CD4-positive, alpha-beta T cell (primary cell): ENCODE measurements around the gene ZNF628. TPM values are rescaled to one million over a fixed set of nuclear protein-coding genes. Genes with fewer than 3 reads are reported as not detected.

Experiments used
- ATAC-seq: fragments of 200-7000 bp; cut with Tn5 transposase; one replicate; pipeline ENCODE4 v1.10.0; 2022; ENCODE audit warnings: mild to moderate bottlenecking; ENCODE audit not compliant: poor library complexity
- CTCF ChIA-PET: fragments of 350-600 bp; sonication (Branson Sonifier 250); formaldehyde crosslinking; loops from one replicate; lab custom pipeline; 2021; ENCODE audit warnings: antibody characterized with exemption, inconsistent platforms; lab: Charles Lee
- POLR2A ChIA-PET: fragments of 350-600 bp; sonication (Branson Sonifier 250); formaldehyde crosslinking; loops from one replicate; lab custom pipeline; 2021; ENCODE audit warnings: antibody characterized with exemption, inconsistent platforms; lab: Charles Lee
- DNase-seq, 14 experiments: peaks; one replicate each; pipeline ENCODE4 v3.0.0-alpha.2; 2013 to 2020; ENCODE audit warnings: mixed read lengths in 2 of 14
- H3K27ac ChIP-seq, 2 donors: one replicate each; pipeline versions ENCODE4 v1.5.1 to v1.7.0; 2013; ENCODE audit warnings: low read length in 2 of 2, low read depth in 1 of 2, mild to moderate bottlenecking in 1 of 2
- H3K27me3 ChIP-seq, 2 experiments: 1 replicate in 1 of 2; 2 replicates in 1 of 2; pipeline versions ENCODE4 v1.6.1 to v1.7.0; 2013; ENCODE audit warnings: low read length in 2 of 2, control low read depth in 1 of 2, mild to moderate bottlenecking in 1 of 2, moderate library complexity in 1 of 2; ENCODE audit not compliant: insufficient read depth in 2 of 2, control insufficient read depth in 1 of 2
- H3K36me3 ChIP-seq: one replicate; pipeline ENCODE4 v1.6.1; 2013; ENCODE audit warnings: low read length, control low read depth; ENCODE audit not compliant: insufficient read depth
- H3K4me1 ChIP-seq: one replicate; pipeline ENCODE4 v1.6.1; 2013; ENCODE audit warnings: low read length, control low read depth; ENCODE audit not compliant: insufficient read depth
- H3K4me3 ChIP-seq: one replicate; pipeline ENCODE4 v1.5.1; 2013; ENCODE audit warnings: mild to moderate bottlenecking, low read length, moderate library complexity
- H3K9me3 ChIP-seq, 2 experiments: 1 replicate in 1 of 2; 2 replicates in 1 of 2; pipeline versions ENCODE4 v1.6.1 to v1.7.0; 2013; ENCODE audit warnings: low read length in 2 of 2, mild to moderate bottlenecking in 2 of 2, control low read depth in 1 of 2, moderate library complexity in 1 of 2; ENCODE audit not compliant: control insufficient read depth in 1 of 2, insufficient read depth in 1 of 2
- H3K27ac Mint-ChIP-seq: one replicate; pipeline ENCODE4 v1.8.0; 2020; ENCODE audit warnings: mixed read lengths
- H3K27me3 Mint-ChIP-seq: one replicate; pipeline ENCODE4 v1.8.0; 2021; ENCODE audit warnings: mixed read lengths
- H3K36me3 Mint-ChIP-seq: one replicate; pipeline ENCODE4 v1.8.0; 2021; ENCODE audit warnings: low read depth, mixed read lengths
- H3K4me1 Mint-ChIP-seq: one replicate; pipeline ENCODE4 v1.8.0; 2021; ENCODE audit warnings: low read depth, mixed read lengths
- H3K4me3 Mint-ChIP-seq: one replicate; pipeline ENCODE4 v1.8.0; 2020; ENCODE audit warnings: mild to moderate bottlenecking, mixed read lengths
- H3K9me3 Mint-ChIP-seq: one replicate; pipeline ENCODE4 v1.8.0; 2020; ENCODE audit warnings: mixed read lengths
- CTCF ChIP-seq: fragments of 200-600 bp; IDR thresholded peaks from one replicate; pipeline ENCODE4 v1.8.0; 2022; ENCODE audit warnings: antibody characterized with exemption, mild to moderate bottlenecking
- intact Hi-C, 2 experiments: fragments of 100-400 bp; cut with DNase I in 1 of 2; cut with micrococcal nuclease in 1 of 2; formaldehyde crosslinking; loops; one replicate each; pipeline versions ENCODE4 v1.15.1 to v1.9.0; 2023 to 2025; cut with DNase I, micrococcal nuclease
- total RNA-seq, 174 experiments: library from RNA in 2 of 174; stranded (reverse) in 2 of 174; gene quantifications; one replicate each; pipeline ENCODE4 v1.2.3 and lab custom pipeline; 2021 to 2026

The ZNF628 gene
- total RNA-seq, 2 experiments from 2014 or later: 26.6 to 27.2 TPM

GRCh38 chr19:55486043-55486970, 9.9 kb downstream of the ZNF628 start:
- H3K27me3 Mint-ChIP-seq: no peaks in the 10 kb centered on the region
- ATAC-seq (no peak), DNase-seq (no peak)
- Histone ChIP-seq H3K36me3 (peaks cover 5% of the 10 kb centered on the region), H3K9me3 (no peaks in the 10 kb centered on the region), H3K27ac (no peak overlapping the region), H3K27me3 (peaks cover 0 to 6% of the 10 kb centered on the region in 2 experiments), H3K4me1 (peaks cover 27% of the 10 kb centered on the region), H3K4me3 (no peak overlapping the region)
- ChIA-PET POLR2A (interaction anchor here (1.0 to 3.5 kb wide), 2 partner anchors 10 to 17 kb away, joined by 4 to 29 read pairs; partner anchors contain the start of gene ZNF628), CTCF (interaction anchor here (2.2 kb wide), 1 partner anchor 17 kb away, joined by 7 read pairs; no protein-coding TSS in a partner anchor)
- H3K36me3 Mint-ChIP-seq: no peaks in the 10 kb centered on the region
- no peak for TF ChIP-seq CTCF
- intact Hi-C loops: no loop called here
- H3K9me3 Mint-ChIP-seq: no peaks in the 10 kb centered on the region
- H3K27ac Mint-ChIP-seq: peak overlapping the region; percentile 76
- peak overlapping the region; percentile 82 for H3K4me3 Mint-ChIP-seq
- H3K4me1 Mint-ChIP-seq: peaks cover 11% of the 10 kb centered on the region

DNA sequence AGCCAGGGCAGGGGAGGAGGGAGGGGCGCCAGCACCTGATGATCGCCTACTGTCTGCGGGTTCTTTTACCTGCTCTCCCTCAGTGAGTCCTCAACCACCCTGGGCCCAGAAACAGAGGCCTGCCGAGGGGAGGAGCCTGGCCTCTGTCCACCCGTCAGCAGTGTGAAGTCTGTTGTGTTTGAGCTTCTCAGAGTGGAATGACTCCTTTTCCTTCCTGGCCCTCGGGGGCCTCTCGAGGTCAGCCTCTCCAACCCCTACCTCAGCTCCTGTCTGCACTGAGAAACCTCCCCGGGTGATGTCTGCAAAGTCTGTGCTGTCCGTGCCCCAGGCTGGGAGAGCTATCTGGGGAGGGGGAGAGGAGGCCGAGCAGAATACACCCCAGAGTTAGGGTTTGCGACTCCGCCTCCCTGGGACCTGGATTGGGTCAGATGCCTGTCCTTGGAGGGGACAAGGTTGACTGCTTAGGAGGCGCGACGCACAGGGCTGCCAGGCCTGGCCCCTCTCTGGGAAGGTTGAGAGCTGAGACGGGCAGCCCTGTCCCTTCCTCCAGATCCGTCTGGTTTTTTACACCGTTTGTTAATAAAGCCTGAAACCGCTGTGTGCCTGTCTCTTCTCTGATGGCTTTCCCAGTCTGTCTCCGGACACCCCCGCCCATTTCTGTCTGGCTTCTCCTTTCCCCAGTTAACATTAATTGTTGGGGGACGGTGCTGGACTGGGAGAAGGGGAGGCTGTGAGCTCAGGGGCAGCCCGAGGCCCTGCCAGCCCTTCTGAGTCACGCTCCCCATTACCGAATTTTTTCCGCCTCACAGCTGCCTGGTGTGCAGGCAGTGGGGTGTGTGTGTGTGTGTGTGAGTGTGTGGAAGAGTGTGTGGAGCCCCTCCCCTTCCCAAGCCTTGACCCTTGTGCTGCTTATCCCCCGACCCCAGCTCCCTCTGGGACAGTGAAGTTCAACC, 10.8 kb downstream of the ZNF628 start:
- ATAC-seq: no peak

More for the DNA sequence above, 10.8 kb downstream of the ZNF628 start:
- no peaks in the 10 kb centered on the region for H3K9me3 ChIP-seq
- intact Hi-C loops: no loop called here
- Mint-ChIP-seq H3K27me3 (no peaks in the 10 kb centered on the region), H3K27ac (peak overlapping the region; percentile 51), H3K9me3 (no peaks in the 10 kb centered on the region), H3K4me1 (peaks cover 11% of the 10 kb centered on the region), H3K36me3 (no peaks in the 10 kb centered on the region), H3K4me3 (peak overlapping the region; percentile 42)
- CTCF ChIA-PET: interaction anchor here (2.2 kb wide), 1 partner anchor 17 kb away, joined by 7 read pairs; no protein-coding TSS in a partner anchor
- H3K4me3 ChIP-seq: no peak overlapping the region
- TF ChIP-seq CTCF: no peak
- peaks cover 0 to 7% of the 10 kb centered on the region in 2 experiments for H3K27me3 ChIP-seq
- H3K4me1 ChIP-seq: peaks cover 27% of the 10 kb centered on the region
- H3K27ac ChIP-seq: no peak overlapping the region
- POLR2A ChIA-PET: interaction anchor here (1.0 to 3.5 kb wide), 3 partner anchors 11 to 167 kb away, joined by 3 to 29 read pairs (median 4); partner anchors contain the start of genes U2AF2 and ZNF628
- peaks cover 5% of the 10 kb centered on the region for H3K36me3 ChIP-seq
- DNase-seq: peak in 2 of 14 experiments; percentile 42 to 52
